HG02852 (cell line): ENCODE measurements around the gene AKR1C2.
"Not testable (repeated sequence)": the region's sequence is repeated elsewhere in the genome, so short reads cannot be mapped to it uniquely, and the experiment has no call there.

Experiments
- ATAC-seq: cut with Tn5 transposase; IDR thresholded peaks from one replicate; pipeline ENCODE4 v1.9.1; 2021; ENCODE audit warnings: mild to moderate bottlenecking, moderate library complexity; ENCODE audit not compliant: unreplicated experiment

The AKR1C2 gene

DNA sequence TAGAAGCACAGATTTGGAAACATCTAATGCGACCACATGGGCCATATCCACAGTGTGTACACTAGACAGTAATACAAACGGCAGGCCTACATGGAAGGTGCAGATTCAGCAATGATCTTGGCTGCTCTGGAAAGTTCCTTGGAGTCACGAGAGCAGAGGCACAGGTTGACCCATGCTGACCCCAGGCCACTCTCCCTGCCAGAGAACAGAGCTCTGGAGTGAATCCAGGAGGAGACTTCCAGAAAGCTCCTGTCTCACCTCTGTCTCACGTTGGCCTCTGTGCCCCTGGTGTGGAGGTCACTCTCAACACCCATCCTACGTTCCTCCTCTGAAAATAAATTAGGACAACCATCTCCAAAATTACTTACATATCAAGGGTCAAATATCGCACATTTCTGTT is 12.2 kb downstream of the AKR1C2 start:
- not testable (repeated sequence) for ATAC-seq

- ATAC-seq = no peak
Observed at GRCh38 chr10:4990217-4990616, 13.4 kb downstream of the AKR1C2 start.

DNA sequence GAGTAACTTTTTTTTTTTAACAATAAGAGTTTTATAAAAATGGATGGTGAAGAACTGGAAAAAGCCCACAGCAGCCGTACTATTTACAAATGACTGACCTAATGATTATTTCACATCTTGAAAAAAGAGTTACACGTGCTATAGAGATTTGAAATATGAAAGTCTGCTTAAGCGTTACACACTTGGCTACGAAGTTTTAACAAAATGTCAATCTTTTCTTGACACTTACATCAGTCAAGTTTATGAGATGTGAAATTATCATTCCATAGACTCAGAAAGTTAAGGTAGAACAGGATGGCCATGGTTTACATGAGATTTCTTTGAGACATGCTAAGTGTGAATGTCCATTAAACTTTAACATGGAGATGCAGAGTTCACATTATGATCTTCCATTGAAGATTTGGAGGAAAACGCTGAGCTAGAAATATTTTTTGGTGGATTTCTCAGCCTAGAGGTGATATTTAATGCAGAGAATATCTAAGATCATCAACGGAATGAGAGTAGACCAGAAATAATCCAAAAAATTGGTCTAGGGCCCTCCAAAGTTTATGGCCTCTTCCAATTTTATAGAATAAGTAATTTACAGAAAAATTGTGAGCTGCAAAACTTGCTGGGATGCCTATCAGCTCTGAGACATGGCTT is 15.5 kb downstream of the AKR1C2 start:
- not testable (repeated sequence) for ATAC-seq

DNA sequence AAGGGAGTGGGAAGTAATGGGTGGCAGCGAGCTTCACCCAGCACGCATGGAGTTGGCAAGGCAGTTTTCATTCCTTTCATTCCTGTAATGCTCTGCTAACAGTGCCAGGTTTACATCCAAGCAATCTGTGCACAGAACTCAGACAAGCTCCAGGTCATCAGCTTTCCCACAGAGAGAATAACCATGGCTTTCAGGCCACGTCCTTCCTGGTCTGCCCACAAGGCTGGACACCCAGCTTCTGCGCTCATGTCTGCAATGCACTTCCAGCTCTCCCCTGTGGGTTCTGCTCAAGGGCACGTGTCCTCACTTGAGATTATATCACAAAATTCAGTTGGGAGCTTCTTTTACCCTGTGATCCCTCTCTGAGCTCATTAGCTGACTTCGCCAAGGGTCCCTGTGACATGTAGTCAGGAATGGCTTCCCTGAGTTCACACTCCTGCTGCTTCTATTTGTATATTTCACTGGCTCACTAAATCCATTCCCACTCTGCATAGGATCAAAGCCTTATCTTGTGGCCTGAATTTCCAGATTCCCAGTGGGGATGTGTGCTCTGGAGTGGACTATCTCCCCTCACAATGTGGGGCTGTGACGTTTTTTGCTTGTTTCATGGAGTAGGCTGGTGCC is 18.6 kb downstream of the AKR1C2 start:
- no peak for ATAC-seq

DNA sequence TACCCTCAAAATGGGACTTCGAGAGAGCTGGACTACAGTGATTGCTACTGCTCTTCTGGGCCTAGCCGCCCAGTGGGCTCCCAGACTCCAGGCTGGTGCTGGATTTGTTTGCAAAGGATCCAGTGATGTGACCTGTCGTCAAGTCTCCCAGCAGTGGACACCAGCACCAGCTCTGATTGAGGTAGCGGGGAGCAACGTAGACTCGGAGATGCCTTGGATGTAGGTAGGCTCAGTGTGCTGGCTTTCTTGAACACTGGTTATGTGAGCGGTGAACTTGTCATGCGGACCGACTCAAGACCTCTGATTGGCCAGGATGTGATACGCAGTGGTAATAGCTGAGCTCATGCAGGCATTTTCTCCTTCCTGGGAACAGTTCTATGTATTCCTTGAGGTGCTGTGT is 19.4 kb downstream of the AKR1C2 start:
- no peak for ATAC-seq

GRCh38 chr10:4983615-4984216 is 19.9 kb downstream of the AKR1C2 start:
- ATAC-seq = no peak

- ATAC-seq = no peak
Observed at GRCh38 chr10:4982764-4983226, 20.9 kb downstream of the AKR1C2 start.

GRCh38 chr10:4981722-4982471 is 21.8 kb downstream of the AKR1C2 start:
- ATAC-seq = no peak

GRCh38 chr10:4980793-4981192 is 22.9 kb downstream of the AKR1C2 start:
- ATAC-seq = no peak

DNA sequence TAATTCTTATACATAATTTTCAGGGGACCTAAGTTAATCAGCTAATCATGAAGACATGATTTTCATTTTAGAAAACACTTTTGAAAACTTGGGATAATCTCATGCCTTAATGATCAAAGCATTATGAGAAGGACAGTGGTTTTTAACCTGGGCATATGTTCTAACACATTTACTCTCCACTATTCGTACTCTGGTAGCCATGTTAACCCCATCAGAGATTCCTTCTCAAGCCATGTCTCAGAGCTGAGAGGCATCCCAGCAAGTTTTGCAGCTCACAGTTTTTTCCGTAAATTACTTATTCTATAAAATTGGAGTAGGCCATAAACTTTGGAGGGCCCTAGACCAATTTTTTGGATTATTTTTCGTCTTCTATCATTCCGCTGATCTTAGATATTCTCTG is 24.8 kb downstream of the AKR1C2 start:
- no peak for ATAC-seq

GRCh38 chr10:4977025-4977424 is 26.6 kb downstream of the AKR1C2 start:
- ATAC-seq = no peak

GRCh38 chr10:4974400-4974799 is 29.3 kb downstream of the AKR1C2 start:
- not testable (repeated sequence) for ATAC-seq

DNA sequence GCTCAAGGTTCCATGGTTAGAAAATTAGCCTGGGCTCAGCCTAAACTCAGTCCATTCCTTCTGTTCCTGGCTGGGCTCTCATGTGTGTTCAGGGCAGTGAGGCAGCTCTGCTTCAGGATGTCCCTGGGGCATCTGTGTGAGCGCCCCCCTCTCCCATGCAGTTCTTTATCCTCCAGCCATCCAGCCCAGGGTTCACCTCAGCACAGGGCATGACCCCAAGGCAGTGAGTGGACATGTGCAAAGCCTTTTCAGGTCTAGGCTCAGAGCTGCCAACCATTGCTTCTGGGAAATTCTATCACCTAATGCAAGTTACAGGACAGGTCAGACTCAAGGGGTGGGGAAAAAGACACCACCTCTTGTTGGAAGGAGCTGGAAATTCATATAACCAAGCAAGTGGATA is 30.4 kb downstream of the AKR1C2 start:
- not testable (repeated sequence) for ATAC-seq

- ATAC-seq = not testable (repeated sequence)
Observed at GRCh38 chr10:4972369-4973142, 31.1 kb downstream of the AKR1C2 start.

DNA sequence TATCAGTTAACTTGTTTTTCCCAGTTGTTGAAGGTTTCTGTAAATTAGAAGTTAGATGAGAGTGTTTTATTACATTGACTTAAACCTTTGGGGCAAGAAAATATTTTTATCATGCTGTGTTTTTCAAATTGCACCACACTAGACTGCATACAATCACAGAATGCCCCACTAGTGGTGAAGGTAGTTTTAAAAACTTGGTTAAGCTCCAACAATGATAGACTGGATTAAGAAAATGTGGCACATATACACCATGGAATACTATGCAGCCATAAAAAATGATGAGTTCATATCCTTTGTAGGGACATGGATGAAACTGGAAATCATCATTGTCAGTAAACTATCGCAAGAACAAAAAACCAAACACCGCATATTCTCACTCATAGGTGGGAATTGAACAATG is 33.3 kb downstream of the AKR1C2 start:
- ATAC-seq = not testable (repeated sequence)

- ATAC-seq = not testable (repeated sequence)
Observed at GRCh38 chr10:4969289-4969688, 34.4 kb downstream of the AKR1C2 start.

- ATAC-seq = not testable (repeated sequence)
Observed at GRCh38 chr10:4967189-4967588, 36.5 kb downstream of the AKR1C2 start.

- ATAC-seq = not testable (repeated sequence)
Observed at GRCh38 chr10:4965763-4966162, 37.9 kb downstream of the AKR1C2 start.

GRCh38 chr10:4963815-4964154 is 39.9 kb downstream of the AKR1C2 start:
- not testable (repeated sequence) for ATAC-seq

DNA sequence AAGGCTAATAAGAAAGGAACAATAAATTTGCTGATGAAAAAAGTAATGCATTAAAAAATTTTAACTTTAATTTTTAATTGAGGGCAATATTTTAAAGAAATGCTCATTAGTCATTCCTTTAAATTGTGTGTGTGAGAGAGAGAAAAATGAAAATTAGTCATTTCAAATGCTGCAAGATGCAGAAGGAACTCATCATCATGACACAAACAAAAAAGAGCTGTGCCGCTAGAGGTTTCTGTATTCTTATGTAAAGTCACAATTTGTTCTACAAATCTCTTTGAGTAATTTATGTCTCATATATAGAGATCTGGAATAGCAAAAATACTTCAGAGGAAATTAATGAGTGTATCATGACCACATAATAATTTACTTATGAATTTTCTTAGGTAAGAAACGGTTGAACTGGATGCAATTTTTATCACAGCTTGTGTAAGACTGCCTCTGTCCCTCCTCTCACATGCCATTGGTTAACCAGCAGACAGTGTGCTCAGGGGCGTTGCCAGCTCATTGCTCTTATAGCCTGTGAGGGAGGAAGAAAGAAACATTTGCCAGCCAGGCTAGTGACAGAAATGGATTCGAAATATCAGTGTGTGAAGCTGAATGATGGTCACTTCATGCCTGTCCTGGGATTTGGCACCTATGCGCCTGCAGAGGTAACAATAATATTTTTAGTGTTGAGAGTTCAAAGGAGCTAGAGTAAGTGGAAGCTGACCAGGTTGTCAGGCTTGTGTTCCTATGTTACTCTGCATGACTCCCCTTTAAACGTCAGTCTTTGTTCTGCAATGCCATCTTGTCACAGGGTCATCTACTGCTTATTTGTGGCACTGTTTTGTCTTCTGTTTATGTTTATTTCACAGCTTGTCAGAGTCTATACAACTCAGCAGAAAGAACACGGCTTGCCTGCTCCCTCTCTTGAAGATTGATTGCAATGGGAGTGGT is 40.5 kb downstream of the AKR1C2 start, which contains the start of gene AKR1C1:
Gene AKR1C1 (plus strand): TSS at position 540 of the 939 bp plus-strand sequence. CDS start 30 bp downstream, at position 570.
- not testable (repeated sequence) for ATAC-seq
